Activated CD4-positive, alpha-beta T cell treated with anti-CD3 and anti-CD28 coated beads, Interleukin-2, amount 50 U/mL, for 1 hour (primary cell): ENCODE measurements around the gene DNAH8.

Source experiments
- DNase-seq: peaks from one replicate; pipeline ENCODE4 v3.0.0-alpha.2; 2020

Gene DNAH8

DNA sequence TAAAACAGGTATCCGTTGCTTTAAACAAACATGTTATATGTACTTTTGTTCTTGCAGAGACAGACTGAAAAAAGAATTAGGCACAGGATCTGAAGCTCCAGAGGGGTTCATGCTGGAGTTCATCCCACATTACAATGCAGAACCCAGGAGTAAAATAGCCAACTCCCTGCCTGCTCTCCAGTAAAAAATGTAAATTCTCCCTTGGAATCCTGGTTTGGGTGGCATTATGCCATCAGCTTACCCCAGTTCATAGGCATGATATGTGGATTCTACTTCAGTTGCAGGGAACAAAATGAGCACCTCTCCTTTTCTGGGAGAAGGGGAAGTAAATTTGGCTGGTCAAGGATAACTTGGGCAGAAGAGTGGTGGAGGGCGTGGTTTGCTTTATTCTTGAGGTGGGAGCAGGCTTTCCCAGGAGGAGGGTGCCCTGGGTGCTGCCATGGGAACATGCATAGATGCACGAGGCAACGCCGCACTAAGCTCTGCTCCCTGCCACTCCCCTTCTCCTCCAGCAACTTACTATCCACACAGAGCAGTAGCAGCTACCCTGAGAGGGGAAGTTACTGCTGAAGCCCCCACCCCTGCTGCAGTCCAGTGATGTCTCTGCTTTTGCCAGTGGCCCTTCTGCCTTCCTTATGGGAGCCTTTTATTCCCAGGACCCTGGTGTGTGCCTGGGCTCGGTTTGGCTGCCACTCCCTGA is 261.8 kb downstream of the DNAH8 start:
- DNase-seq, result no peak

GRCh38 chr6:38978139-38978704 is 263.1 kb downstream of the DNAH8 start:
- DNase-seq, result no peak

GRCh38 chr6:38982470-38982869 is 267.4 kb downstream of the DNAH8 start:
- no peak for DNase-seq

DNA sequence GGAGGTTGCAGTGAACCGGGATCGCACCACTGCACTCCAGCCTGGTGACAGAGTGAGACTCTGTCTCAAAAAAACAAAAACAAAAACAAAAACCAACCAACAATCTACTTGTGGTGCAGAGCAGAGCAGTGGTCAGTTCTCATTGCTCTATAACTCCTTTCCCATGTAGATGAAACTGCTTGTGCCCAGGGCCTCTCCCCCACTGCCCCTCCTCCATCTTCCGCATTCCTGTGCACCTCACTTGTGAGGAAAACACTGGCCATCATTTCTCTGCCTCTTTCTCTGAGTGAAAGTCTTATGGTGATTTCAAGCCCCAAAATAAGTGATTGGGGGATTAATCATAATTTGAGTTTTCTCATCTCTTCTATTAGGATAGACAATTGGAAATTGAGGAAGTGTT is 269.6 kb downstream of the DNAH8 start:
- no peak for DNase-seq

DNA sequence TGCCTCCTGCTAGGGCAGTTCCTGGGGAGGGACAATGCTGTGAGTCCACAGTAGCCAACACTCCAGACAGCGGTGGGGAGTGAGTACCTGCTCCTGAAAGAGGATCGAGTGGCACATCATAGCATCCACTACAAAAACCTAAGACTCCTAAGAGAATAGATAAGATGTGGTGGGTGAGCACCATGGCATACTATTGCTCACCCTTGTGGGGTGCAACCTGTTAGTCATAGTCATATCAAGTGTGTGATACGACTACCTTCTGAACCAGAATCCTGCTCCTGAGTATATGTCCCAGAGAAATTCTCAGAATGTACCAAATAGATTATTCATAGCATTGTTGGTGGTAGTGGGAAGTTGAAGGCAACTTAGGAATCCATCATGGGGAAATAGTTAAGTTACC is 270.7 kb downstream of the DNAH8 start:
- no peak for DNase-seq

- DNase-seq, result no peak
These were observed 272.4 kb downstream of the DNAH8 start for GRCh38 chr6:38987503-38987902.

- DNase-seq, result no peak
These were observed 273.8 kb downstream of the DNAH8 start for GRCh38 chr6:38988736-38989449.

GRCh38 chr6:38990475-38990874 is 275.4 kb downstream of the DNAH8 start:
- DNase-seq, result no peak

DNA sequence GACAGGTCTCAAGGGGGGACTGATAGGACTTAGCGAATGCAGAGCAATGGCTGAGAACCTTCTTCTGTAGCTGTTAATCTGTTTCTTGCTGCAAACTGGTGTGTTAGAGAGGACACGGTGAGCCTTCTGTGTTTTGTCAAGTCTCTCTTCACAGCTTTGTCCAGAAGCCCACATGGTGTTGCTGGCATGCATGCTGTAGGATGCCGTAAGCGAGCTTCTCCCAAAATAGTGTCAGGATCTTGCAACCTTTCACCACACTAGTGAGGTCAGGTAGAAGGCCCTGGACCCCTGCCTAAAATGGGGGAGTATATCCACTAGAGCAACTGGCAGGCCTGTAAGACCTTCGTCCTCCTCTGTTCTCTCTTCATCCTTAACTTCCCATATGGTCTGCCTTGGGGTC is 281.6 kb downstream of the DNAH8 start:
- no peak for DNase-seq

DNA sequence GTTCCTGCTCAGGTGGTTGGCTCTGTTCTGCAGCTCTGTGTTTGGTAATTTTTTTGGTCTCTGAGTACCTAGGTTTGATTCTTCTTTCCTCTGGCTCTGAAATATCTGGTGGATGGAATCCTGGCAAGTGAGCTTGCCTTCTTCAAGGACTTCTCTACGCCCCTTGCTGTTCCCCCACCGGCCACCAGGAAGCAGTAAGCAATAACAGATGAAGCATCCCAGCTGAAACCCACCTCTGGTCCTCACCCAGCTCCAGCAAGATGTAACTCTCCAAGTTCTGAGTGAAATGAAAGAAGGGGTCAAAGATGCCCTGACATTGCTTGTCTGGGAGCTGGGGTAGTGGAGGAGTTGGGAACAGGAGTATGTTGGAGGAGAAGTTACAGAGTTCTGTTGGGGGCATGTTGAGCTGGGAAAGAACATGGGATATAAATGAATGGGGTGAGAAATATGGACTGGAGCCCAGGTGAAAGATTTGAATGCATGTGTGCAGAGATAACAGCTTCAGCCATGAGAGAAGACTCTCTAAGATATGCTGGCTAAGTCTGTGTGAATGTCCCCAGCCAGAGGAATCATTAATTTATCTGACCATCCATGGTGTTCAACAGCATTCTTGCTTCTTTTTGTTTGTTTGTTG is 282.1 kb downstream of the DNAH8 start:
- DNase-seq, result peak; percentile 29

GRCh38 chr6:39003072-39003471 is 288.0 kb downstream of the DNAH8 start:
- no peak for DNase-seq

GRCh38 chr6:39003492-39003891 is 288.4 kb downstream of the DNAH8 start:
- no peak for DNase-seq

DNA sequence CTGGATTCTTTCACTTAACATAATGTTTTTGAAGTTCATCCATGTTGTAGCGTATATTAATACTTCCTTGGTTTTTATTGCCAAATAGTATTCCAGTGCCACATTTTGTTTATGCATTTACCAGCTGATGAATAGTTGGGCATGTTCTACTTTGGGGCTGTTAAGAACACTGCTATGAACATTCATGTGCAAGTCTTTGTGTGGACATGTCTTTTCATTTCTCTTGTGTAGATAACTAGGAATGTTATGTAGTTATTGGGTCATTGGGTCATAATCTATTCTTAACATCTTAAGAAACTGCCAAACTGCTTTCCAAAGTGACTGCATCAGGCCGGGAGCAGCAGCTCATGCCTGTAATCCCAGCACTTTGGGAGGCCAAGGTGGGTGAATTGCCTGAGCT is 289.7 kb downstream of the DNAH8 start:
- DNase-seq, result no peak

DNA sequence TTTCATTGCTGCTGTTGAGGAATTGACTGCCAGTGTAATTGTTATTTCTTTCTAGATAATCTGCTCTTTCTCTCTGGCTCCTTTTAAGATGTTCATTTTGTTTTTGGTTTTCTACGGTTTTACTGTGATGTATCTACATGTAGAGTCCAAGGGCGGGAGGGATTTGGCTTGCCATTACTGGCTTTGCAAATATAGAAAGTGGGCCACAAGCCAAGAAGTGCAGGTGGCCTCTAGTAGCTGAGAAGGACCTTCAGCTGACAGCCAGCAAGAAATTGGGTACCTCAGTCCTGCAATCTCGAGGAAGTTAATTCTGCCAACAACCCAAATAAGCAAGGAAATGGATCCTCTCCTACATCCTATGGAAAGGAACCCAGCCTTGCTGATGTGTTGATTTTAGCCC is 290.7 kb downstream of the DNAH8 start:
- DNase-seq, result no peak

- no peak for DNase-seq
These were observed 292.5 kb downstream of the DNAH8 start for GRCh38 chr6:39007575-39007974.

DNA sequence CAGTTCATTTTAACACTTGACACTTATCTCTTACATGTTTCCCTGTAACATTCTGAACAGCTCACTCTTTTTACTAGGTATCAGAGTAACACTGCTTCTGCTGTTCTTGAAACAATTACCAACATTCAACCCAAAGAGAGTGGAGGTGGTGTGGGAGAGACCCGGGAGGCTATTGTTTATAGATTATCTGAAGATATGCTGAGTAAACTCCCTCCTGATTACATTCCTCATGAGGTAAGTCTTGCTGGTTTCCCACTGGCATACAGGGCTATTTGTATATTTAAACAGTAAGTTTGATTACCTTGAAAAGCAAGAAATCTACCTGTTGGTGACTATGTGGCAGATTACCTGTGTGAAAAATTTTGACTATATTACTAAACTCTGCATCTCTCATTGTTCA is 293.6 kb downstream of the DNAH8 start:
- DNase-seq, result no peak

- DNase-seq, result no peak
These were observed 294.4 kb downstream of the DNAH8 start for GRCh38 chr6:39009476-39009875.

- DNase-seq, result no peak
These were observed 301.9 kb downstream of the DNAH8 start for GRCh38 chr6:39016839-39017546.

- DNase-seq, result no peak
These were observed 302.4 kb downstream of the DNAH8 start for GRCh38 chr6:39017547-39017880.

DNA sequence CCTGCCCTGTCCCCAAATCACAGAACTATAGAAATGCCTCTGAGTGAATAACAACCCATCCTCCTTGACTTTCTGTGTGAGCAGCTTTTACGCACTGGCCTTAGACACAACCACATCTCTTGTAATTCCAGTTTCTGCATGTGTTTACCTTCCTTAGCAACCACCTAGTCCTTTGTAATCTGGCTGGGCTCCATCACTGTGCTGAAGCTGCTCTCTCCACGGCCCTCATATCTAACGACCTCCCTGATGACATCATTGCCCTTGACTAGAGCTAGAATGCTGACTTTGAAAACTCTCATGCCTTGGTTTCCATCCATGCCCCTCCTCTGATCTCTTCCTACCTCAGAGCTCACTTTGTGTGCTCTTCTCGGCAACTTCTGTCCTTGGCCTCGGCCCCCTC is 303.0 kb downstream of the DNAH8 start:
- no peak for DNase-seq

GRCh38 chr6:39020136-39020535 is 305.0 kb downstream of the DNAH8 start:
- DNase-seq, result no peak

GRCh38 chr6:39021041-39021440 is 305.9 kb downstream of the DNAH8 start:
- no peak for DNase-seq

GRCh38 chr6:39021779-39022178 is 306.7 kb downstream of the DNAH8 start:
- no peak for DNase-seq
